Measurements from ENCODE around the gene PIP5KL1.
"Not testable (repeated sequence)": the region's sequence is repeated elsewhere in the genome, so short reads cannot be mapped to it uniquely, and the experiment has no call there.

Gene PIP5KL1

DNA sequence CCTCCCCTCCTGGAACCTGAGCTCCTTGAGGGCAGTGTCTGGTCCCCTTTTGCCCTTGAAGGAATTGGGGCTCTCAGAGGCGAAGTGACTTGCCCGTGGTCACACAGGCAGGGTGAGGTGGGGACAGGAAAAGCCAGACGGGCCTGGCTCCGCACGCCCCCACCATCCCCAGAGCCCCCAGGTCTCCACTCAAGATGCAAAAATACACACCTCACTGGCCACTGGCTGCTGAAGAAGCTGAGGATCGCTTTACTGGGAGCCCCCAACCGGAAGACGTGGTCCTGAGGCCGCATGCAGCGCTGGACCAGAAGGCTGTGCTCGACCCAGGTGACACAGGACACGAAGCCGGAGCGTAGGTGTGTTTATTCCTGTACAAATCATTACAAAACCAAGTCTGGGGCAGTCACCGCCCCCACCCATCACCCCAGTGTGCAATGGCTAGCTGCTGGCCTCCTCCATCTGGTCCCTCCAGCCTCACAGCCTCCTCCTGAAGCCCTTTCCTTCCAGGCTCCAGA lies 45.5 kb downstream of the PIP5KL1 start:
- no peak for TF ChIP-seq HDGF (IDR thresholded peaks at IDR 0.05; ENCODE audit: borderline replicate concordance)
- TF ChIP-seq NFRKB (IDR thresholded peaks at IDR 0.05): no peak
- TF ChIP-seq, protein P1, sequence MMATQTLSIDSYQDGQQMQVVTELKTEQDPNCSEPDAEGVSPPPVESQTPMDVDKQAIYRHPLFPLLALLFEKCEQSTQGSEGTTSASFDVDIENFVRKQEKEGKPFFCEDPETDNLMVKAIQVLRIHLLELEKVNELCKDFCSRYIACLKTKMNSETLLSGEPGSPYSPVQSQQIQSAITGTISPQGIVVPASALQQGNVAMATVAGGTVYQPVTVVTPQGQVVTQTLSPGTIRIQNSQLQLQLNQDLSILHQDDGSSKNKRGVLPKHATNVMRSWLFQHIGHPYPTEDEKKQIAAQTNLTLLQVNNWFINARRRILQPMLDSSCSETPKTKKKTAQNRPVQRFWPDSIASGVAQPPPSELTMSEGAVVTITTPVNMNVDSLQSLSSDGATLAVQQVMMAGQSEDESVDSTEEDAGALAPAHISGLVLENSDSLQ (IDR thresholded peaks at IDR 0.05): no peak
- no peak for DNase-seq (ENCODE audit: extremely low spot score)
- ChIA-PET POLR2A (interaction anchor here (1.6 kb wide), 1 partner anchor 10 kb away, joined by 4 read pairs; no protein-coding TSS in a partner anchor), CTCF (no interaction called here)

- POLR2A ChIA-PET: interaction anchor here (1.6 kb wide), 1 partner anchor 10 kb away, joined by 4 read pairs; no protein-coding TSS in a partner anchor
- no peak for DNase-seq (ENCODE audit: extremely low spot score)
- CTCF ChIA-PET: no interaction called here
- TF ChIP-seq ZNF384 (IDR thresholded peaks at IDR 0.05) (no peak), L3MBTL2 (conservative IDR thresholded peaks at IDR 0.05) (no peak), LEF1 (IDR thresholded peaks at IDR 0.05; ENCODE audit: borderline replicate concordance) (no peak), CTBP1 (IDR thresholded peaks at IDR 0.05; ENCODE audit: borderline replicate concordance) (no peak), TARDBP (IDR thresholded peaks at IDR 0.05) (no peak), ELF4 (IDR thresholded peaks at IDR 0.05) (no peak), ARNT (IDR thresholded peaks at IDR 0.05) (no peak), SUZ12 (IDR thresholded peaks at IDR 0.05) (no peak), SP1 (IDR thresholded peaks at IDR 0.05) (no peak), FOXM1 (IDR thresholded peaks at IDR 0.05; ENCODE audit: borderline replicate concordance) (no peak), NFRKB (IDR thresholded peaks at IDR 0.05) (no peak), FOXA1 (IDR thresholded peaks at IDR 0.05) (no peak)
- TF ChIP-seq, protein P1 (IDR thresholded peaks at IDR 0.05): no peak
Observed at GRCh38 chr9:127884427-127884911, 46.1 kb downstream of the PIP5KL1 start.

DNA sequence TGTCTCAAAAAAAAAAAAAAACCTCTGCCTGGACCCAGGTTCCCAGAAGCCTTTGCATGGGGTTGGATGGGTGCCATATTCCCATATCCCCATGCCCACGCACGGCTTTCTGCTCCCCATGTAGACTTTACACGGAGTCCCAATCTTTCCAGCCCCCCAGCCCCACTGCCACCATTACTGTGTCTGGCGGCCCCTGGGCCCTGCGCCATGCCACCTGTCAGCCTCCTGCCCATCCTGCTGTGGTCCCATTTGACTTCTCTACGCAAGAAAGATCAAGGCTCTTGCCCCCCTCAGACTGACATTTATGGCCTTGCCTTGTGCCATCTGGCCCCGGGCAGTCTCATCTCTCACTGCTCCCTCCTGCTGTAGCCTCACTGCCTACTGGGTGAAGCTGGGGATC lies 46.6 kb downstream of the PIP5KL1 start:
- no peak for DNase-seq (ENCODE audit: extremely low spot score)
- TF ChIP-seq L3MBTL2 (conservative IDR thresholded peaks at IDR 0.05) (no peak), LEF1 (IDR thresholded peaks at IDR 0.05; ENCODE audit: borderline replicate concordance) (no peak), SUZ12 (IDR thresholded peaks at IDR 0.05) (no peak), ARNT (IDR thresholded peaks at IDR 0.05) (no peak), ZNF384 (IDR thresholded peaks at IDR 0.05) (no peak), BHLHE40 (IDR thresholded peaks at IDR 0.05; ENCODE audit: borderline replicate concordance) (no peak), TARDBP (IDR thresholded peaks at IDR 0.05) (no peak), ELF4 (IDR thresholded peaks at IDR 0.05) (no peak), FOXK2 (IDR thresholded peaks at IDR 0.05) (no peak), NFRKB (IDR thresholded peaks at IDR 0.05) (no peak)
- TF ChIP-seq, protein P1 (IDR thresholded peaks at IDR 0.05): no peak
- ChIA-PET POLR2A (interaction anchor here (1.6 kb wide), 1 partner anchor 11 kb away, joined by 4 read pairs; no protein-coding TSS in a partner anchor), CTCF (no interaction called here)

- peak; percentile 34; the same call in 1 of the 2 replicates for TF ChIP-seq ZNF384 (IDR thresholded peaks at IDR 0.05)
- DNase-seq (ENCODE audit: extremely low spot score); CTCF ChIA-PET: not testable (repeated sequence)
- POLR2A ChIA-PET: interaction anchor here (0.9 kb wide), 1 partner anchor 17 kb away, joined by 3 read pairs; no protein-coding TSS in a partner anchor
Observed at GRCh38 chr9:127881715-127882114, 48.9 kb downstream of the PIP5KL1 start.

- POLR2A ChIA-PET: no interaction called here
- no peak for TF ChIP-seq L3MBTL2 (conservative IDR thresholded peaks at IDR 0.05)
- no peak for TF ChIP-seq ELF4 (IDR thresholded peaks at IDR 0.05)
- TF ChIP-seq SUZ12 (IDR thresholded peaks at IDR 0.05): no peak
- no peak for TF ChIP-seq SP1 (IDR thresholded peaks at IDR 0.05)
- TF ChIP-seq TARDBP (IDR thresholded peaks at IDR 0.05): no peak
- TF ChIP-seq HDGF (IDR thresholded peaks at IDR 0.05; ENCODE audit: borderline replicate concordance): no peak
- no peak for TF ChIP-seq CTBP1 (IDR thresholded peaks at IDR 0.05; ENCODE audit: borderline replicate concordance)
- no peak for TF ChIP-seq ZNF384 (IDR thresholded peaks at IDR 0.05)
- TF ChIP-seq BHLHE40 (IDR thresholded peaks at IDR 0.05; ENCODE audit: borderline replicate concordance): no peak
- no peak for TF ChIP-seq FOXK2 (IDR thresholded peaks at IDR 0.05)
- TF ChIP-seq FOXA1 (IDR thresholded peaks at IDR 0.05): no peak
- no peak for DNase-seq (ENCODE audit: extremely low spot score)
- CTCF ChIA-PET: no interaction called here
Observed at GRCh38 chr9:127880143-127880542, 50.4 kb downstream of the PIP5KL1 start.

GRCh38 chr9:127878652-127879390 lies 51.8 kb downstream of the PIP5KL1 start:
- ChIA-PET CTCF (interaction anchor here (1.1 to 1.2 kb wide), 2 partner anchors 9 to 14 kb away, joined by 3 to 5 read pairs; no protein-coding TSS in a partner anchor), POLR2A (interaction anchor here (0.9 to 1.4 kb wide), 2 partner anchors 19 to 20 kb away, joined by 4 read pairs; no protein-coding TSS in a partner anchor)
- DNase-seq (ENCODE audit: extremely low spot score): no peak
- no peak for TF ChIP-seq FOXK2 (IDR thresholded peaks at IDR 0.05)
